GM19193 (cell line): ENCODE measurements around the gene HSPA4L.

Source experiments
- POLR2A ChIP-seq: IDR thresholded peaks from 4 replicates; pipeline ENCODE4 v1.6.1; 2011; ENCODE audit not compliant: insufficient read depth, insufficient read length; ENCODE audit errors: extremely low read depth

HSPA4L gene

GRCh38 chr4:127777487-127777886 is 4.6 kb upstream of the HSPA4L start:
- TF ChIP-seq POLR2A: no peak

- no peak for TF ChIP-seq POLR2A
Observed at GRCh38 chr4:127778102-127778501, 4.0 kb upstream of the HSPA4L start.

GRCh38 chr4:127780598-127780997 is 1.5 kb upstream of the HSPA4L start:
- TF ChIP-seq POLR2A: no peak

GRCh38 chr4:127781300-127782024 is 660 bp upstream of the HSPA4L start:
- TF ChIP-seq POLR2A: no peak

- TF ChIP-seq POLR2A: no peak
Observed at GRCh38 chr4:127782025-127782274, 172 bp upstream of the HSPA4L start.

- TF ChIP-seq POLR2A: peak; percentile 1
Observed at GRCh38 chr4:127783026-127783769, 1.1 kb downstream of the HSPA4L start.

GRCh38 chr4:127783955-127784770 is 2.0 kb downstream of the HSPA4L start:
- TF ChIP-seq POLR2A: no peak

GRCh38 chr4:127788517-127788916 is 6.4 kb downstream of the HSPA4L start:
- TF ChIP-seq POLR2A: no peak

GRCh38 chr4:127791391-127791790 is 9.3 kb downstream of the HSPA4L start:
- TF ChIP-seq POLR2A: no peak

- TF ChIP-seq POLR2A: no peak
Observed at GRCh38 chr4:127793528-127793927, 11.4 kb downstream of the HSPA4L start.

DNA sequence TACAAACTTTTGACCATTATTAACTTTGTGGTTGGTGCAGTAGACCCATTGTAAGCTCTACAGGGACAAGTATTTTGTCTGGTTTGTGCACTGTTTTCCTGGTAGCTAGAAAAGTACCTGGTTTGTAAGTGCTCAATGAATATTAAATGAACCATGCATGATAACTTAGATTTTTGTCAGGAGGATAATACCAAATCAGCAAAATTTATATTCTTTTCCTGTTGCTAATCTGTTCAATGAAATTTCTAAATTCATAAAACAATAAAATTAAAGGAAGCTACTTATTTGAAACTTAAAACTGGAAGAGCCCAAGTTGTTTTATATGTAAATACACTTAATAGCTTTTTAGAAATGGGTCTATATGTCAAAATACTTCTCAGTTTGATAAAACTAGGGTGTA is 17.6 kb downstream of the HSPA4L start:
- TF ChIP-seq POLR2A: no peak

DNA sequence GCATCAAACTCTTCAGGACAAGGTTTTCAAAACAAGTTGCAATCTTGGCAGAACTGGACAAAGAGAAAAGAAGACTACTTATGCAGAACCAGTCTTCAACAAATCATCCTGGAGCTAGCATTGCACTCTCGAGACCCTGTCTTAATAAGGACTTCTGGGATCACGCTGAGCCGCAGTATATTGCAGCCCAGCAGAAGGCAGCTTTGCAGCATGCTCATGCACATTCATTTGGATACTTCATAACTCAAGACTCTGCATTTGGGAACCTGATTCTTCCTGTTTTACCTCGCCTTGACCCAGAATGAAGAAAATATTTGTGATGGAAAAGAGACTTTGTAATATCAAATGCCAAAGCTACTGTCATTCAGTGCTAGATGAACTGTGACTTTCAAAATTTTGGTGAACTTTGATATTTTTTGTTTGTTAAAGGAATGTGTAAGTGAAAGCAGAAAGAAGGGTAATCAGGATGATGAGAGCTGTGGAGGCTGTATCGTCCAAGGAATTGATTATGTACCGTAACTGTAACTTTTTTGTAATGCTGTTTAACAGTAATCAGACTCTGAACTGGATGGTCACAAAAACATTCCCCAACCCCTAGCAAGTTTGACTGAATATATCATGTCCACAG is 27.2 kb downstream of the HSPA4L start:
- TF ChIP-seq POLR2A: no peak

- TF ChIP-seq POLR2A: no peak
Observed at GRCh38 chr4:127810551-127810950, 28.4 kb downstream of the HSPA4L start.

GRCh38 chr4:127822430-127822829 is 40.3 kb downstream of the HSPA4L start:
- no peak for TF ChIP-seq POLR2A

GRCh38 chr4:127828121-127828520 is 46.0 kb downstream of the HSPA4L start:
- no peak for TF ChIP-seq POLR2A
